ENCODE results near the gene CRYBG3.

The CRYBG3 gene

DNA sequence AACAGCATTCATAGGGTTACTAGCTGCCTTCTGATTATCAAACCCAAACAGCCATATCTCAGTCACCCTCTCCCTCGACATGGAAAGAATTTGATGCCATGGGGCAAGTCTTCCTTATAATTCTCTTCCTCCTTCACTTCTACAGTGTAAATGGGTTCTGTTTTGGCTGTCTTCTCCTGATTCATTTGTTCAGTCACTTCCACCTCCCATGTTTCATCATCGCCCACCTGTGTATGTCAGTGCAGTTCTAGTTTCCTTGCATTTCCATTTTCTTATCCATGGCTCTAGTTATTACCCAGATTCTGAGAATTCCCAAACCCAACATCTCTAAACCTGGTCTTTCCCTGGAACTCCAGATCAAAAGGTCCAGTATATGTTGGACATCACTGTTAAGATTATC lies 109.4 kb downstream of the CRYBG3 start:
- no peak for DNase-seq (ENCODE audit: extremely low read depth, low read depth)
- no peak for TF ChIP-seq CTCF (IDR thresholded peaks at IDR 0.05; ENCODE audit: low read depth, low read length)

GRCh38 chr3:97932387-97932801 lies 110.6 kb downstream of the CRYBG3 start:
- TF ChIP-seq CTCF (IDR thresholded peaks at IDR 0.05; ENCODE audit: low read depth, low read length): no peak
- DNase-seq (ENCODE audit: extremely low read depth, low read depth): no peak

DNA sequence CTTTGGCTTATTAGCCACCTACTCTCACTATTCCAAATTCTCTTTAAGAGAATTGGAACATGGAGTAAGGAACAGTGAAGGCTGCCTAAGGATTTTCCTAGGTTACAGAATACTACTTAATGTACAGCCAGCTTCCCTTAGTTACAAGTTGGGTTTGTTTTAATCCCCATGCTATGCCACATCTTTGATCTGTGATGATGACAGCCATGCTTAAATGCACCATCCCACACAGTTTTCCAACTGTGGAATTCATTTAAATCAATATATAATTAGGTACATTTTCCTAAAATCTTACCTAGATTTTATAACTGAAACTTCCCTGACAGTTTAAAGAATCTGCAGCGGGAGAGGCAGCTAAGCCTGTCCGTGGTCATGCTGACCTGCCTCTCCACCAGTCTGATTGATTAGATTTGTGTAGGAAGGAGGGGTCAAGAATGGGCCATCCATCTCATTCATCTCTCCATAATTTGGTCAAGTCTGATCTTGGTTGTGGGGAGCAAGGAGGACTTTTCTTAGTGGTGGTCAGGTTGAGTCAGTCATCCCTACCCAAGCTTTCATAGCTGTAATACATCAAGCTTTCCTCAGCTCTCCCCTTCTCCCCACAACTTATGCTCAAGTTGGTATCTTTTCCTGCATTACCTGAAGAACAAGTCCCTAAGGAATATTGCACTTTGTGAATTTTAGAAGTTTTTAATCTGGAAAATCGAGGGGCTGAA lies 113.3 kb downstream of the CRYBG3 start:
- TF ChIP-seq CTCF (IDR thresholded peaks at IDR 0.05; ENCODE audit: low read depth, low read length): no peak

GRCh38 chr3:97935842-97936241 lies 114.0 kb downstream of the CRYBG3 start:
- no peak for DNase-seq (ENCODE audit: extremely low read depth, low read depth)
- TF ChIP-seq CTCF (IDR thresholded peaks at IDR 0.05; ENCODE audit: low read depth, low read length): no peak

More for the DNA sequence above, 113.3 kb downstream of the CRYBG3 start:
- DNase-seq (ENCODE audit: extremely low read depth, low read depth): no peak

GRCh38 chr3:97937205-97937604 lies 115.4 kb downstream of the CRYBG3 start:
- no peak for TF ChIP-seq CTCF (IDR thresholded peaks at IDR 0.05; ENCODE audit: low read depth, low read length)
- DNase-seq (ENCODE audit: extremely low read depth, low read depth): no peak

- DNase-seq (ENCODE audit: extremely low read depth, low read depth): no peak
- no peak for TF ChIP-seq CTCF (IDR thresholded peaks at IDR 0.05; ENCODE audit: low read depth, low read length)
Measured at GRCh38 chr3:97938444-97938843, 116.6 kb downstream of the CRYBG3 start.

GRCh38 chr3:97939401-97939800 lies 117.6 kb downstream of the CRYBG3 start:
- no peak for TF ChIP-seq CTCF (IDR thresholded peaks at IDR 0.05; ENCODE audit: low read depth, low read length)
- DNase-seq (ENCODE audit: extremely low read depth, low read depth): no peak

Data from AG09319 (cell line).